GM23248 (cell line): ENCODE data around the gene ATP6V0E2.

ENCODE experiments used
- EZH2 ChIP-seq: fragments of 200-600 bp; sonication (generic); IDR thresholded peaks from 2 replicates; pipeline ENCODE4 v1.6.1; 2018; ENCODE audit warnings: antibody characterized with exemption, mild to moderate bottlenecking; ENCODE audit not compliant: insufficient read depth, poor library complexity, severe bottlenecking
- EZH2phosphoT487 ChIP-seq: fragments of 200-600 bp; sonication (generic); IDR thresholded peaks from 2 replicates; pipeline ENCODE4 v1.6.1; 2018; ENCODE audit warnings: antibody characterized with exemption, moderate library complexity, mild to moderate bottlenecking, low read depth; ENCODE audit not compliant: insufficient read depth

DNA sequence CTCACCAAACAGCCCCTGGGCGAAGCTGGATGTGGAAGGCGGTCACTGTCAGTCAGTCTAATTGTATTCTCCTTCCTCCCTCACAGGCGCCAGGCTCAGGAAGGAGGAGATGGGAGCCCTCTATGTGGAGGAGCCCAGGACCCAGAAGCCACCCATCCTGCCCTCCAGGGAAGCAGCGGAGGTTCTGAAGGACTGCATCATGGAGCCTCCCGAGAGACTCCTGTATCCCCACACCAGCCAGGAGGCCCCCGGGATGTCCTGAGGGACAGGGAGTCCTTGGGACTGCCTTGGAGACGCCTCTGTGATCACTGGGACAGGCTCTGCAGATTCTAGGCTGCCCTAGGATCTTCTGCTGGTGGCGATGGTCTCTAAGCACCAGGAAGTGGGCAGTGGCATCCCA is 9.7 kb upstream of the ATP6V0E2 start:
- no peak for TF ChIP-seq EZH2phosphoT487
- no peak for TF ChIP-seq EZH2
